Activated CD8-positive, alpha-beta T cell treated with anti-CD3 and anti-CD28 coated beads for 36 hours (primary cell): ENCODE measurements around the gene MAU2. TPM values are rescaled to one million over a fixed set of nuclear protein-coding genes. Genes with fewer than 3 reads are reported as not detected.

Experiments
- ATAC-seq: fragments of 200-7000 bp; cut with Tn5 transposase; one replicate; pipeline ENCODE4 v1.10.0; 2021; ENCODE audit warnings: mild to moderate bottlenecking, moderate library complexity
- CTCF ChIA-PET: fragments of 350-600 bp; sonication (Branson Sonifier 250); formaldehyde crosslinking; loops from one replicate; lab custom pipeline; 2021; ENCODE audit warnings: antibody characterized with exemption; lab: Charles Lee
- POLR2A ChIA-PET: fragments of 350-600 bp; sonication (Branson Sonifier 250); formaldehyde crosslinking; loops from one replicate; lab custom pipeline; 2021; ENCODE audit warnings: antibody characterized with exemption; lab: Charles Lee
- DNase-seq: peaks from one replicate; pipeline ENCODE4 v3.0.0-alpha.2; 2020
- H3K27ac Mint-ChIP-seq: one replicate; pipeline ENCODE4 v1.8.0; 2021; ENCODE audit warnings: mild to moderate bottlenecking, mixed read lengths
- H3K27me3 Mint-ChIP-seq: one replicate; pipeline ENCODE4 v1.8.0; 2021; ENCODE audit warnings: mixed read lengths
- H3K36me3 Mint-ChIP-seq: one replicate; pipeline ENCODE4 v1.8.0; 2021; ENCODE audit warnings: low read depth, mixed read lengths
- H3K4me1 Mint-ChIP-seq: one replicate; pipeline ENCODE4 v1.8.0; 2021; ENCODE audit warnings: low read depth, mixed read lengths
- H3K4me3 Mint-ChIP-seq: one replicate; pipeline ENCODE4 v1.8.0; 2021; ENCODE audit warnings: mild to moderate bottlenecking, moderate library complexity, mixed read lengths
- H3K9me3 Mint-ChIP-seq: one replicate; pipeline ENCODE4 v1.8.0; 2021; ENCODE audit warnings: mixed read lengths
- CTCF ChIP-seq: fragments of 200-600 bp; IDR thresholded peaks from one replicate; pipeline ENCODE4 v1.8.0; 2022; ENCODE audit warnings: antibody characterized with exemption, mild to moderate bottlenecking
- intact Hi-C: fragments of 100-400 bp; cut with micrococcal nuclease; formaldehyde crosslinking; loops from one replicate; pipeline ENCODE4 v1.10.0; 2022
- total RNA-seq, 2 experiments: library from RNA; stranded (reverse); gene quantifications; one replicate each; pipeline ENCODE4 v1.2.3, GENCODE V29; 2021

MAU2 gene
- total RNA-seq, 2 experiments from 2014 or later = 38.4 to 39.4 TPM

GRCh38 chr19:19336597-19336996 is 16.0 kb downstream of the MAU2 start:
- H3K4me1 Mint-ChIP-seq = peaks cover 3% of the 10 kb centered on the region
- TF ChIP-seq CTCF = no peak
- H3K4me3 Mint-ChIP-seq = no peak overlapping the region
- no peaks in the 10 kb centered on the region for H3K9me3 Mint-ChIP-seq
- peaks cover 10% of the 10 kb centered on the region for H3K36me3 Mint-ChIP-seq
- no peak for DNase-seq
- intact Hi-C loops = no loop called here
- H3K27me3 Mint-ChIP-seq = no peaks in the 10 kb centered on the region
- POLR2A ChIA-PET = no interaction called here
- no peak for ATAC-seq
- H3K27ac Mint-ChIP-seq = no peak overlapping the region
- CTCF ChIA-PET = no interaction called here

GRCh38 chr19:19337120-19337519 is 16.5 kb downstream of the MAU2 start:
- Mint-ChIP-seq H3K36me3 (peaks cover 9% of the 10 kb centered on the region), H3K9me3 (no peaks in the 10 kb centered on the region), H3K27me3 (no peaks in the 10 kb centered on the region), H3K4me3 (no peak overlapping the region), H3K4me1 (peaks cover 3% of the 10 kb centered on the region), H3K27ac (no peak overlapping the region)
- ATAC-seq = no peak
- CTCF ChIA-PET = no interaction called here
- POLR2A ChIA-PET = no interaction called here
- TF ChIP-seq CTCF = no peak
- DNase-seq = no peak
- intact Hi-C loops = no loop called here

GRCh38 chr19:19338082-19338481 is 17.5 kb downstream of the MAU2 start:
- ATAC-seq = no peak
- ChIA-PET POLR2A (interaction anchor here (0.6 kb wide), 1 partner anchor 46 kb away, joined by 3 read pairs; no protein-coding TSS in a partner anchor), CTCF (no interaction called here)
- Mint-ChIP-seq H3K36me3 (peaks cover 9% of the 10 kb centered on the region), H3K4me1 (peaks cover 3% of the 10 kb centered on the region), H3K27ac (no peak overlapping the region), H3K9me3 (no peaks in the 10 kb centered on the region), H3K4me3 (no peak overlapping the region), H3K27me3 (no peaks in the 10 kb centered on the region)
- DNase-seq = no peak
- intact Hi-C loops = no loop called here
- TF ChIP-seq CTCF = no peak

DNA sequence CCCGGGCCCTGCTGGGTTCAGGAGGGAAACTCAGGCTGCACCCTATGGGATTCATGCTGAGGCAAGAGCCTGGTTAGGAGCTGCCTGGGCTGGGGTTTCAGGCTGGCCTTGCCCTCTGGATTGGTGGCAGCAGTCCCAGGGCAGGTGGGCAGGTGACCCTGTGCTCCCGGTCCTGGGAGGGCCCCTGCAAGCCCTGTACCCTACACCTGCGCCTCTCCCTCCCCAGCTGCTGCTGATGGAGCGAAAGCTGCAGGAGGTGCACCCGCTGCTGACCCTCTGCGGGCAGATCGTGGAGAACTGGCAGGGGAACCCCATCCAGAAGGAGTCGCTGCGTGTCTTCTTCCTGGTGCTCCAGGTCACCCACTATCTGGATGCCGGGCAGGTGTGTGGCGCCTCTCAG is 20.4 kb downstream of the MAU2 start:
- no peaks in the 10 kb centered on the region for H3K27me3 Mint-ChIP-seq
- H3K9me3 Mint-ChIP-seq = no peaks in the 10 kb centered on the region
- no peaks in the 10 kb centered on the region for H3K4me1 Mint-ChIP-seq
- intact Hi-C loops = no loop called here
- no peak for DNase-seq
- H3K4me3 Mint-ChIP-seq = no peak overlapping the region
- POLR2A ChIA-PET = interaction anchor here (0.5 to 1.0 kb wide), 2 partner anchors 187 to 216 kb away, joined by 3 read pairs; no protein-coding TSS in a partner anchor
- peaks cover 18% of the 10 kb centered on the region for H3K36me3 Mint-ChIP-seq
- no peak overlapping the region for H3K27ac Mint-ChIP-seq
- CTCF ChIA-PET = interaction anchor here (1.0 kb wide), 1 partner anchor 18 kb away, joined by 3 read pairs; no protein-coding TSS in a partner anchor
- ATAC-seq = no peak
- no peak for TF ChIP-seq CTCF

DNA sequence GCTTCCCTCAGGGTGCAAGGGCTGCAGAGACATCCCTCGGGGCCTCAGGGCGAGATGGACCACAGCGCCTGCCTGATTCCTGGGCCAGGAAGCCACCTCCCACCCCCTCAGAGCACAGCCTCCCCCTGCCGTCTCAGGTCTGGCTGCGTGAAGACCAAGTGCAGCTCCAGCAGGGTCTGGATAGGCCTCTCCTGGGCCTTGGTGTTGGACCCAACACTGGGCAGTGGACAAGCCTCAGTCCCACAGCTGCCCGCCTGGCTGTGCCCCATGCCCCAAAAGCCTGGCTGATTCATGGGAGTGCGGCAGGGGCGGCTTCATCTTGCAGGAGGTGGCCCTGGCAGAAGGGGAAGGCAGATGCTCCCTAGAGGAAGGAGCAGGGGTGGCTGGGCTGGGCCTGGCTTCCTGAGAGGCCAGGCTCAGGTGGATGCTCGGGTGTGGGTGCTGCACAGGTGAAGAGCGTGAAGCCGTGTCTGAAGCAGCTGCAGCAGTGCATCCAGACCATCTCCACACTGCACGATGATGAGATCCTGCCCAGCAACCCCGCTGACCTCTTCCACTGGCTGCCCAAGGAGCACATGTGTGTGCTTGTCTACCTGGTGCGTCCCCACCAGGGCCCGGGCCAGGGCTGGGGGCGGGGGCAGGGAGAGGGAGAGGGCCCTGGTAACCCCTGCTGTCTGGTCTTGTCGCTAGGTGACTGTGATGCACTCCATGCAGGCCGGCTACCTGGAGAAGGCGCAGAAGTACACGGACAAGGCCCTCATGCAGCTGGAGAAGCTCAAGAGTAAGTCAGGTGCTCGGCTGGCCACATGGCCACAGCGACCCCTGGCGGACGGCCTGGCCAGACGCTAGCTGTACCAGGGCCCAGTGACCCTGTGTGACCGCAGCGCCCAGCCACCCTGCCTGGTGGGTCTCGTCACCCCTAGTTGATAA is 21.7 kb downstream of the MAU2 start:
- Mint-ChIP-seq H3K27me3 (no peaks in the 10 kb centered on the region), H3K36me3 (peaks cover 26% of the 10 kb centered on the region), H3K4me3 (no peak overlapping the region), H3K4me1 (no peaks in the 10 kb centered on the region), H3K9me3 (no peaks in the 10 kb centered on the region), H3K27ac (no peak overlapping the region)
- intact Hi-C loops = no loop called here
- ChIA-PET CTCF (no interaction called here), POLR2A (interaction anchor here (1.3 kb wide), 1 partner anchor 14 kb away, joined by 3 read pairs; no protein-coding TSS in a partner anchor)
- TF ChIP-seq CTCF = no peak
- DNase-seq (no peak), ATAC-seq (no peak)
